GM12878 (cell line): ENCODE results near the gene PRDM16. TPM values are rescaled to one million over a fixed set of nuclear protein-coding genes. Genes with fewer than 3 reads are reported as not detected.

Source experiments
- ATAC-seq: fragments of 200-7000 bp; cut with Tn5 transposase; 3 replicates; pipeline ENCODE4 v1.9.1; 2020; ENCODE audit warnings: mild to moderate bottlenecking, moderate library complexity
- BruUV-seq: library from RNA; stranded (reverse); fragments of 400-500 nt; replicated peaks from 2 replicates; lab custom pipeline; 2021; lab: Mats Ljungman, UMichigan
- CTCF ChIA-PET: fragments of 300-600 bp; sonication (Branson Sonifier 250); formaldehyde crosslinking; extraction: SDS; loops from one replicate; lab custom pipeline; 2021; ENCODE audit warnings: inconsistent platforms; lab: Yijun Ruan, JAX
- POLR2A ChIA-PET: fragments of 350-600 bp; formaldehyde crosslinking; extraction: SDS; loops from one replicate; lab custom pipeline; 2021; ENCODE audit warnings: inconsistent platforms; lab: Charles Lee
- RAD21 ChIA-PET: fragments of 300-600 bp; sonication (Branson Sonifier 250); formaldehyde crosslinking; loops from one replicate; lab custom pipeline; 2023; ENCODE audit warnings: antibody characterized with exemption; ENCODE audit not compliant: unreplicated experiment; lab: Charles Lee
- SMC1A ChIA-PET: fragments of 300-600 bp; sonication (Branson Sonifier 250); formaldehyde crosslinking; loops from one replicate; lab custom pipeline; 2023; ENCODE audit not compliant: unreplicated experiment, uncharacterized antibody; lab: Charles Lee
- DNase-seq: peaks from one replicate; pipeline ENCODE4 v3.0.0-alpha.2; 2011; ENCODE audit warnings: low read depth, low spot score
- FAIRE-seq: peaks from 3 replicates; lab custom pipeline; 2011; peaks lifted over from hg19 to GRCh38; lab: Jason Lieb, UNC
- H2AFZ ChIP-seq: 2 replicates; pipeline ENCODE4 v1.6.0; 2011; ENCODE audit warnings: low read depth, low read length, control low read depth; ENCODE audit not compliant: control insufficient read depth
- H3K27ac ChIP-seq: 2 replicates; pipeline ENCODE4 v1.5.1; 2011; ENCODE audit warnings: control low read depth; ENCODE audit not compliant: control insufficient read depth, insufficient read depth
- H3K27me3 ChIP-seq, 2 experiments: replicated peaks in 1 of 2; 2 replicates each; pipeline versions ENCODE4 v1.6.0 to v1.6.1; 2011; ENCODE audit warnings: low read length in 1 of 2; ENCODE audit not compliant: control insufficient read depth in 2 of 2, insufficient read depth in 2 of 2
- H3K36me3 ChIP-seq, 2 experiments: 2 replicates each; pipeline ENCODE4 v1.5.1; 2011; ENCODE audit warnings: low read length in 1 of 2; ENCODE audit not compliant: control insufficient read depth in 2 of 2, insufficient read depth in 2 of 2
- H3K4me1 ChIP-seq: 2 replicates; pipeline ENCODE4 v1.6.1; 2011; ENCODE audit warnings: mild to moderate bottlenecking, low read length, moderate library complexity, mixed read lengths; ENCODE audit not compliant: control insufficient read depth, insufficient read depth
- H3K4me2 ChIP-seq: 2 replicates; pipeline ENCODE4 v1.6.0; 2011; ENCODE audit warnings: control low read depth; ENCODE audit not compliant: control insufficient read depth, insufficient read depth
- H3K4me3 ChIP-seq: fragments of 200-600 bp; sonication (generic); 2 replicates; pipeline ENCODE4 v1.5.1; 2016
- H3K79me2 ChIP-seq: 2 replicates; pipeline ENCODE4 v1.6.0; 2011; ENCODE audit warnings: low read length; ENCODE audit not compliant: control insufficient read depth, insufficient read depth
- H3K9ac ChIP-seq: 2 replicates; pipeline ENCODE4 v1.8.0; 2011; ENCODE audit warnings: low read length, control low read depth, mixed read lengths; ENCODE audit not compliant: control insufficient read depth, insufficient read depth
- H3K9me3 ChIP-seq: replicated peaks from 3 replicates; pipeline ENCODE4 v1.5.1; 2011; ENCODE audit warnings: mild to moderate bottlenecking, low read length; ENCODE audit not compliant: control insufficient read depth, insufficient read depth
- H4K20me1 ChIP-seq: 2 replicates; pipeline ENCODE4 v1.6.0; 2011; ENCODE audit not compliant: control insufficient read depth, insufficient read depth
- ATF3 ChIP-seq: IDR thresholded peaks from 2 replicates; pipeline ENCODE4 v1.6.1; 2011; ENCODE audit warnings: low read depth, mild to moderate bottlenecking, low read length, moderate library complexity, borderline replicate concordance; ENCODE audit errors: extremely low read depth
- BHLHE40 ChIP-seq, 2 experiments: fragments of 450-650 bp in 1 of 2; IDR thresholded peaks; 2 replicates each; pipeline ENCODE4 v1.6.1; 2011 to 2017; ENCODE audit warnings: low read depth in 2 of 2, borderline replicate concordance in 1 of 2, improper control_type of control experiment in 1 of 2, low read length in 1 of 2, mild to moderate bottlenecking in 1 of 2
- CEBPZ ChIP-seq: fragments of 150-350 bp; IDR thresholded peaks from 2 replicates; pipeline ENCODE4 v1.6.1; 2016; ENCODE audit warnings: low read depth, low read length
- E2F4 ChIP-seq: IDR thresholded peaks from 2 replicates; pipeline ENCODE4 v1.6.1; 2012; ENCODE audit warnings: low read depth, low read length, improper control_type of control experiment
- IKZF1 ChIP-seq: fragments of 450-650 bp; conservative IDR thresholded peaks from 2 replicates; pipeline ENCODE4 v1.6.1; 2017; ENCODE audit warnings: antibody characterized with exemption, mild to moderate bottlenecking
- IKZF2 ChIP-seq, 2 experiments: fragments of 450-650 bp; IDR thresholded peaks; 2 replicates each; pipeline ENCODE4 v1.6.1; 2017; ENCODE audit warnings: mild to moderate bottlenecking in 2 of 2, moderate library complexity in 2 of 2
- JUND ChIP-seq: IDR thresholded peaks from 2 replicates; pipeline ENCODE4 v1.6.1; 2012; ENCODE audit warnings: low read depth, mild to moderate bottlenecking, low read length, improper control_type of control experiment, moderate library complexity
- MLLT1 ChIP-seq: fragments of 450-650 bp; IDR thresholded peaks from 2 replicates; pipeline ENCODE4 v1.6.1; 2016; ENCODE audit warnings: mild to moderate bottlenecking
- MTA3 ChIP-seq: IDR thresholded peaks from 2 replicates; pipeline ENCODE4 v1.6.1; 2012; ENCODE audit warnings: low read length, inconsistent platforms, borderline replicate concordance
- NFIC ChIP-seq: IDR thresholded peaks from 2 replicates; pipeline ENCODE4 v1.6.1; 2012; ENCODE audit warnings: low read depth, mild to moderate bottlenecking, inconsistent platforms, low read length, moderate library complexity
- NR2C2 ChIP-seq: IDR thresholded peaks from 2 replicates; pipeline ENCODE4 v1.6.1; 2011; ENCODE audit warnings: borderline replicate concordance, low read depth; ENCODE audit not compliant: control insufficient read depth, insufficient read length
- NR2F1 ChIP-seq: fragments of 450-650 bp; conservative IDR thresholded peaks from 2 replicates; pipeline ENCODE4 v1.6.1; 2017; ENCODE audit warnings: mild to moderate bottlenecking
- PML ChIP-seq: IDR thresholded peaks from 2 replicates; pipeline ENCODE4 v1.6.1; 2012; ENCODE audit warnings: low read length, inconsistent platforms
- POU2F2 ChIP-seq: IDR thresholded peaks from 3 replicates; pipeline ENCODE4 v1.6.1; 2011; ENCODE audit warnings: low read depth, mild to moderate bottlenecking, low read length, borderline replicate concordance
- RUNX3 ChIP-seq: IDR thresholded peaks from 2 replicates; pipeline ENCODE4 v1.6.1; 2012; ENCODE audit warnings: low read length, inconsistent platforms
- SP1 ChIP-seq: IDR thresholded peaks from one replicate; pipeline ENCODE4 v1.6.1; 2011; ENCODE audit warnings: low read depth, low read length
- ZBTB33 ChIP-seq: fragments of 450-650 bp; IDR thresholded peaks from 2 replicates; pipeline ENCODE4 v1.6.1; 2017; ENCODE audit warnings: mild to moderate bottlenecking
- WGBS: methylation state at CpG from one replicate; pipeline ENCODE4 v1.1.6; 2016; ENCODE audit warnings: low lambda C conversion rate; ENCODE audit not compliant: insufficient replicate concordance, insufficient coverage; ENCODE audit errors: missing lambda C conversion rate; 5-methylcytosine and 5-hydroxymethylcytosine counted together
- in situ Hi-C: fragments of 300-500 bp; cut with MboI; formaldehyde crosslinking; loops from 9 replicates; pipeline ENCODE4 v1.14.3; 2018; ENCODE audit warnings: mixed read lengths
- intact Hi-C: fragments of 100-400 bp; cut with micrococcal nuclease; formaldehyde crosslinking; loops from one replicate; pipeline ENCODE4 v1.14.2; 2022; ENCODE audit not compliant: unreplicated experiment
- polyA plus RNA-seq, 11 experiments: library from polyadenylated mRNA; depleted of rRNA in 4 of 11; unstranded in 6 of 11; stranded (reverse) in 5 of 11; fragments of >200 nt; fragmentation: Nextera tagmentation in 4 of 11; fragmentation: Illumina TruSeq in 1 of 11; extraction: Ambion mirVana in 4 of 11; extraction: Trizol in 1 of 11; gene quantifications; 1 replicate in 1 of 11; 2 replicates in 10 of 11; pipeline versions ENCODE4 v1.2.1 to v1.2.3, GENCODE V29; 2011 to 2016; ENCODE audit warnings: inconsistent platforms in 2 of 11, missing spikeins in 2 of 11, low read depth in 1 of 11
- total RNA-seq, 4 experiments: library from RNA; depleted of rRNA in 3 of 4; stranded (reverse); fragments of >200 nt in 3 of 4; fragmentation: Illumina TruSeq in 1 of 4; extraction: Trizol in 1 of 4; gene quantifications; 2 replicates each; pipeline versions ENCODE4 v1.2.1 to v1.2.3, GENCODE V29; 2013 to 2021

The PRDM16 gene
- total and polyA plus RNA-seq, 10 of the 15 experiments (the other 5 are each of a cell fraction or from before 2014, with no cell fraction given), result 0.03 TPM; not detected in 9

GRCh38 chr1:3029481-3029961 lies 39.5 kb upstream of the PRDM16 start:
- CTCF ChIA-PET, result no interaction called here
- FAIRE-seq (no peak), ATAC-seq (no peak), DNase-seq (no peak)
- H3K4me2 ChIP-seq, result no peak overlapping the region
- in situ Hi-C loops (no loop called here), intact Hi-C loops (no loop called here)
- POLR2A ChIA-PET, result no interaction called here
- no peaks in the 10 kb centered on the region for H3K4me1 ChIP-seq
- no peak overlapping the region for H3K9ac ChIP-seq
- no peaks in the 10 kb centered on the region for H3K79me2 ChIP-seq
- no peaks in the 10 kb centered on the region for H3K36me3 ChIP-seq
- BruUV-seq, result no TSS peak
- H4K20me1 ChIP-seq, result no peaks in the 10 kb centered on the region
- H3K27ac ChIP-seq, result no peak overlapping the region
- no peaks in the 10 kb centered on the region for H3K27me3 ChIP-seq
- WGBS, result 36% methylated on average over 11 of the region's 11 CpGs
- H2AFZ ChIP-seq, result no peak overlapping the region
- SMC1A ChIA-PET, result no interaction called here
- no peak overlapping the region for H3K4me3 ChIP-seq
- RAD21 ChIA-PET, result no interaction called here
- no peaks in the 10 kb centered on the region for H3K9me3 ChIP-seq
- no peak for TF ChIP-seq MLLT1
- TF ChIP-seq POU2F2, result no peak
- no peak for TF ChIP-seq JUND
- TF ChIP-seq RUNX3, result no peak
- no peak for TF ChIP-seq E2F4
- TF ChIP-seq PML, result no peak
- no peak for TF ChIP-seq IKZF2 (IDR thresholded peaks at IDR 0.05)
- TF ChIP-seq CEBPZ, result no peak
- TF ChIP-seq MTA3, result no peak
- TF ChIP-seq NR2F1, result no peak
- TF ChIP-seq SP1, result no peak
- no peak for TF ChIP-seq ZBTB33
- TF ChIP-seq NFIC, result no peak
- no peak for TF ChIP-seq NR2C2
- TF ChIP-seq ATF3, result no peak
- no peak for TF ChIP-seq IKZF1
- no peak for TF ChIP-seq BHLHE40 (IDR thresholded peaks at IDR 0.05; ENCODE audit: borderline replicate concordance in 1 of 2, low read depth in 2 of 2, low read length in 1 of 2)
